Islet precursor cell (in vitro differentiated cells): Measurements from ENCODE around the gene TXNRD2.
"Not testable (repeated sequence)": the region's sequence is repeated elsewhere in the genome, so short reads cannot be mapped to it uniquely, and the experiment has no call there.

ENCODE experiments used
- DNase-seq: peaks from one replicate; pipeline ENCODE4 v3.0.0-alpha.2; 2018

Gene TXNRD2

GRCh38 chr22:19884954-19885751 lies 56.5 kb downstream of the TXNRD2 start:
- DNase-seq: peak; percentile 50

- DNase-seq: peak; percentile 46
Measured at GRCh38 chr22:19884161-19884953, 57.3 kb downstream of the TXNRD2 start.

- DNase-seq: not testable (repeated sequence)
Measured at GRCh38 chr22:19883446-19883845, 58.2 kb downstream of the TXNRD2 start.

GRCh38 chr22:19882446-19883381 lies 58.9 kb downstream of the TXNRD2 start:
- peak; percentile 53 for DNase-seq

GRCh38 chr22:19880786-19881569 lies 60.6 kb downstream of the TXNRD2 start:
- peak; percentile 99 for DNase-seq

- DNase-seq: peak; percentile 57
Measured at GRCh38 chr22:19879992-19880785, 61.4 kb downstream of the TXNRD2 start.

- no peak for DNase-seq
Measured at GRCh38 chr22:19879643-19879991, 62.0 kb downstream of the TXNRD2 start.

GRCh38 chr22:19879246-19879570 lies 62.4 kb downstream of the TXNRD2 start:
- DNase-seq: peak; percentile 49

GRCh38 chr22:19878461-19879245 lies 63.0 kb downstream of the TXNRD2 start:
- DNase-seq: peak; percentile 45

- DNase-seq: peak; percentile 63
Measured at GRCh38 chr22:19877626-19878339, 63.8 kb downstream of the TXNRD2 start.

- peak; percentile 49 for DNase-seq
Measured at GRCh38 chr22:19876941-19877625, 64.5 kb downstream of the TXNRD2 start.

GRCh38 chr22:19876314-19876940 lies 65.2 kb downstream of the TXNRD2 start:
- peak; percentile 52 for DNase-seq

GRCh38 chr22:19875531-19876313 lies 65.9 kb downstream of the TXNRD2 start:
- no peak for DNase-seq

- peak; percentile 48 for DNase-seq
Measured at GRCh38 chr22:19875061-19875530, 66.5 kb downstream of the TXNRD2 start.

- DNase-seq: peak; percentile 77
Measured at GRCh38 chr22:19874307-19875060, 67.1 kb downstream of the TXNRD2 start.

- DNase-seq: peak; percentile 47
Measured at GRCh38 chr22:19873960-19874306, 67.7 kb downstream of the TXNRD2 start.
